ENCODE data around the gene OVCH1. TPM values are rescaled to one million over a fixed set of nuclear protein-coding genes. Genes with fewer than 3 reads are reported as not detected.

The OVCH1 gene
- total RNA-seq, 1 donor from 2014 or later = not detected

DNA sequence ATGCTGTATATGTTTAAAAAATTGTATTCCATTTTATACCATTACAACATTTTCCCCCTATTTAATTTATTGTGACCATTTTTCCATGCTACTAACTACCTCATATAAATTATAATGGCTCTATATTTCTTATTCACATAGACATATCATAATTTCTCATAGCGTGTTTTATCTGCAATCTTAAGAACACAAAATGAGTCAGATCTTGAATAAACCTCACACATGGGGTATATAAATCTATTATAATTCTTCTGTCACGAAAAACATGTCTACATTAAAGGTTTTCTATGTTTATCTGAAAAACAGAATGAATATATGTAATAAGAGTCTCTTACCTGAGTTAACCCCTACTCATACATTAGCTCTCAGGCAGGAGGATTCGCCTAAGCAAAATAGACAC lies 66.0 kb downstream of the OVCH1 start:
- TF ChIP-seq, protein P1, sequence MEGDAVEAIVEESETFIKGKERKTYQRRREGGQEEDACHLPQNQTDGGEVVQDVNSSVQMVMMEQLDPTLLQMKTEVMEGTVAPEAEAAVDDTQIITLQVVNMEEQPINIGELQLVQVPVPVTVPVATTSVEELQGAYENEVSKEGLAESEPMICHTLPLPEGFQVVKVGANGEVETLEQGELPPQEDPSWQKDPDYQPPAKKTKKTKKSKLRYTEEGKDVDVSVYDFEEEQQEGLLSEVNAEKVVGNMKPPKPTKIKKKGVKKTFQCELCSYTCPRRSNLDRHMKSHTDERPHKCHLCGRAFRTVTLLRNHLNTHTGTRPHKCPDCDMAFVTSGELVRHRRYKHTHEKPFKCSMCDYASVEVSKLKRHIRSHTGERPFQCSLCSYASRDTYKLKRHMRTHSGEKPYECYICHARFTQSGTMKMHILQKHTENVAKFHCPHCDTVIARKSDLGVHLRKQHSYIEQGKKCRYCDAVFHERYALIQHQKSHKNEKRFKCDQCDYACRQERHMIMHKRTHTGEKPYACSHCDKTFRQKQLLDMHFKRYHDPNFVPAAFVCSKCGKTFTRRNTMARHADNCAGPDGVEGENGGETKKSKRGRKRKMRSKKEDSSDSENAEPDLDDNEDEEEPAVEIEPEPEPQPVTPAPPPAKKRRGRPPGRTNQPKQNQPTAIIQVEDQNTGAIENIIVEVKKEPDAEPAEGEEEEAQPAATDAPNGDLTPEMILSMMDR (conservative IDR thresholded peaks at IDR 0.05; ENCODE audit: low read depth, low read length) = no peak
- H3K4me3 ChIP-seq (ENCODE audit: low read depth, low read length) = no peak overlapping the region
- DNase-seq (ENCODE audit: low read depth) = no peak

DNA sequence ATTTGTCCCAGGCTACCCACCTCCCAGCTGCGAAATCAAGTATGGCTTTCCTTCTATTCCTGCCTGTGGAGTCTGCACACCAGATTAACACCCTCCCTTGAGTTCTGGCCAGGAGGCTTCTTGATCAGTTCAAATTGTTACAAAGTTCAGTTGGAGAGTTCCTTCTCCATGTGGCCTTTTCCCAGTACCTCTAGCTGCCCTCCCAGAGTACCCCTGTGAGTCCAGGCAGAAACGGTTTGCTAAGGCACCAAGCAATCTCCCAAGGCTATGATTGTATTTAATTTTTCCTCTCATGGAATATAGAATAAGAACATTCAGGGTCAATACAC lies 66.8 kb downstream of the OVCH1 start:
- DNase-seq (ENCODE audit: low read depth) = no peak
- TF ChIP-seq, protein P1 (conservative IDR thresholded peaks at IDR 0.05; ENCODE audit: low read depth, low read length) = no peak

DNA sequence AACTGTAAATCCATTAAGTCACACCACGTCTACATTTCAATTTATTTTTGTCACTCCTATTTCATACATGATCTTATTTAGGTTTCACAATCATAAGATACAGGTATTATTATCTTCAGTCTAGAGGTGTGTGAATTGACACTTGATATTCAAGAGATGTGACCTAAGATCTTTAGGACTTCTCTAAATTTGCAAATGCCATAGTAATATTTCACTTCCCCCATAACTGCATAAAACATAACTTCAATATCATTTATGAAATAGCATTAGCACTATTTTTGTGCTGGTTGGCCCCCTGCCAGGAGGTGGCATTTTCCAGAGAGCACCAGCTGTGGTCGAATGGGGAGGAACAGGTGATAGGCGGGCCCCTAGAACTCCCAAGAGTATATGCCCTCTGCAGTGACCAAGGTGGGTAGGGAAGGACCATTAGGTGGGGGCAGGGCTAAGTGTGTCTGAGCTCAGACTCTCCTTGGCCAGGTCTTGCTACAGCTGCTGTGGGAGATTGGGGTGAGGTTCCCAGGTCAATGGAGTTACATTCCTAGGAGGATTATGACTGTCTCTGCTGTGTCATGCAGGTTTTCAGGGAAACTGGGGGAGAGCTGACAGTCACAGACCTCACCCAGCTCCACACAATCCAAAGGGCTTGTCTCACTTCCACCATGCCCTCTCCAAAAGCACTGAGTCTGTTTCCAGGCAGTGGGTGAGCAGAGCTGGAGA lies 67.3 kb downstream of the OVCH1 start:
- no peak overlapping the region for H3K4me3 ChIP-seq (ENCODE audit: low read depth, low read length)
- TF ChIP-seq, protein P1 (conservative IDR thresholded peaks at IDR 0.05; ENCODE audit: low read depth, low read length) = no peak
- DNase-seq (ENCODE audit: low read depth) = no peak

More for the DNA sequence above, 66.8 kb downstream of the OVCH1 start:
- H3K4me3 ChIP-seq (ENCODE audit: low read depth, low read length) = no peak overlapping the region

DNA sequence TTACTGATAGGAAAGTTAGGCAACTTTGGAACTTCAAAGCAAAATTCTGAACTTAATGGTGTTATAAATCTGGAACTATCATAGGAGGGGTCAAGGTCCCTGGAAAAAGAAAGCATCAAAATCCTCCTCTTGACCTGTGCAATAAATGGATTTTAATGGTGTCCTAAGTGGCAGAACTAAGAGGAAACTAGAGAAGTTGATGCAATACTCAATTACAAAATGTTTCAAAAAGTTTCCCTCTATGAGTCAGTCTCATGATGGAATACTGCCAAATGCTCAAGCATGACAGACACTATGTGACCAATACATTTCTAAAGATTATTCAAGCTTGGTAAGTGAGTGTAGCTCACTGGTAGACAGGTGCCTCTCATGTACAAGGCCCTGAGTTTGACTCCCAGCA lies 68.9 kb downstream of the OVCH1 start:
- H3K4me3 ChIP-seq (ENCODE audit: low read depth, low read length) = no peak overlapping the region
- TF ChIP-seq, protein P1 (conservative IDR thresholded peaks at IDR 0.05; ENCODE audit: low read depth, low read length) = no peak
- DNase-seq (ENCODE audit: low read depth) = peak; percentile 95

DNA sequence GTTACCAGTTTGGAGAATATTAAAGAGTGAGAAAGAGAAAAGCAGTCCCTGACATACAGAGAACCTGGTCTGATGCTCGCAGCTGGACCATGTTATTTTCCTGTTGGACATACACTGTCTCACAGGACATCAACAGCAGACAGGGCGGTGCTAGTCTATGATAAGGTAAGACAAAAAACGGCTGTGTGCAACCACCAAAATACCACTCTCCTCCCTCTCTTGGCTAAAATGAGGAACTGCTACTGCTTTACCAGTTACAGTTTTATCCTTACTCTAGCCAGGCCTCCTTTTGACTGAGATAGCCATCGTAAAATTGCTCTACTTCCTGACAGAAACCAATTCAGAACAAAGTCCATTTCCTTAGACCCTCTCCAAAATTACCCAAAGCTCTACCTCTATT lies 69.5 kb downstream of the OVCH1 start:
- TF ChIP-seq, protein P1 (conservative IDR thresholded peaks at IDR 0.05; ENCODE audit: low read depth, low read length) = peak; percentile 9
- H3K4me3 ChIP-seq (ENCODE audit: low read depth, low read length) = no peak overlapping the region
- DNase-seq (ENCODE audit: low read depth) = no peak

DNA sequence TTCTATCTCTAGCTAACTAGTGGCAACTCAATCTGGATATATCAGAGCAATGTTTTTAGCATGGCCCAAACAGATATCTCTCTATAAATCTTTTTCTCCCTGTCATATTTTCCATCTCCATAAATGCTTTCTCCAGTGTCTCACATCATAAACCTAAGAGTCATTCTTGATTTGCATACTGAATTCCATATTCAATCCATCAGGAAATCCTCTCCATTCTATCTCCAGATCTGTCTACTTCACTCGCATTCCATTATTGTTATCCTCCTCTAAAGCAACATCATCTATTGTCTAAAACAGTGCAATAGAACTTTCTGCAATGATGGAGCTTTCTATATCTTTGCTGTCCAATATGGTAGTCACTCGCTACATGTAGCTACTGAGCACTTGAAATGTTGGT lies 71.0 kb downstream of the OVCH1 start:
- no peak for DNase-seq (ENCODE audit: low read depth)
- TF ChIP-seq, protein P1 (conservative IDR thresholded peaks at IDR 0.05; ENCODE audit: low read depth, low read length) = no peak
- no peak overlapping the region for H3K4me3 ChIP-seq (ENCODE audit: low read depth, low read length)

DNA sequence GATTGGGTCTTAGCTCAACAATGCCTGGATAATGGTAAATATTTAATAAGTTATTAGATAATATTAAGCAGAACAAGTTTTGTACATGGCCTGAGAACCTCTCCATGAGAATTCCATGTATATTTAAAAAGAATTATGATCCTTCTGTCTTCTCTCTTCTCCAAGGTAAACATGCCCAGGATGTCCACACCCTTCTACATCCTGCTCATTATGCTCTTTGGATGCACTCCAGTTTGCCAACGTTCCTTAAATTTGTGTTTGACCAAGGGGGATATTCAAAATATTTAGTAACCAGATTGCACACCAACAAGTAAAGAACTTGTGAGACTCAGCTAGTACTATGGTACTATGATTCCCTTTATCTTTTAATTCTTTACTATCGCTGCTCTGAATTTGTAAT lies 71.8 kb downstream of the OVCH1 start:
- TF ChIP-seq, protein P1 (conservative IDR thresholded peaks at IDR 0.05; ENCODE audit: low read depth, low read length) = no peak
- DNase-seq (ENCODE audit: low read depth) = no peak
- no peak overlapping the region for H3K4me3 ChIP-seq (ENCODE audit: low read depth, low read length)

Measured in epithelial cell of proximal tubule (primary cell).